Retinal pigment epithelial cell (primary cell): ENCODE measurements around the gene CCDC50.

Experiments used
- DNase-seq: peaks from one replicate; pipeline ENCODE4 v3.0.0-alpha.2; 2010; ENCODE audit warnings: low read depth
- H3K4me3 ChIP-seq: 2 replicates; pipeline ENCODE4 v1.5.1; 2011; ENCODE audit warnings: mild to moderate bottlenecking, low read length, control low read depth, moderate library complexity
- TF ChIP-seq, protein P1 (sequence below): conservative IDR thresholded peaks from 2 replicates; pipeline ENCODE4 v1.5.1; 2011; ENCODE audit warnings: low read depth, low read length, control low read depth, inconsistent platforms

The CCDC50 gene

DNA sequence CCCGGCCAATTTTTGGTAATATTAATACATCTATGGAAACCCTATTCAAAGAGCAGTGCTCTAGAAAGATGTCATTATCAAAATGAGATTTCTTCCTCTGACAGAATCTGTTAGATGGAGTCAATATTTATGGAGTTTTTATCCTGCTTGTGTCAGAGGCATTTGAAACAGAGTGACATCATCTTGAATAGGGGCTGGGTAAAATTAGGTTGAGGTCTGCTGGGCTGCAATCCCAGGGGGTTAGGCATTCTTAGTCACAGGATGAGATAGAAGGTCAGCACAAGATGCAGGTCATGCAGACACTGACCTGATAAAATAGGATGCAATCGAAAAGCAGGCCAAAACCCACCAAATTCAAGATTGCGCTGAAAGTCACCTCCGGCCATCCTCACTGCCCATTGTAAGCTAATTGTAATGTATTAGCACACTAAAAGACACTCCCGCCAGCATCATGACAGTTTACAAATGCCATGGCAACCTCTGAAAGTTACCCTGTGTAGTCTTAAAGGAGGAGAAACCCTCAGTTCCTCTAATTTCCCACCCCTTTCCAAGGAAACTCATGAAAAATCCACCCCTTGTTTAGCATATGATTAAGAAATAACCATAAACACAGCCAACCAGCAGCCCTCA, 27.3 kb upstream of the CCDC50 start:
- DNase-seq, result no peak
- no peak overlapping the region for H3K4me3 ChIP-seq
- TF ChIP-seq, protein P1, sequence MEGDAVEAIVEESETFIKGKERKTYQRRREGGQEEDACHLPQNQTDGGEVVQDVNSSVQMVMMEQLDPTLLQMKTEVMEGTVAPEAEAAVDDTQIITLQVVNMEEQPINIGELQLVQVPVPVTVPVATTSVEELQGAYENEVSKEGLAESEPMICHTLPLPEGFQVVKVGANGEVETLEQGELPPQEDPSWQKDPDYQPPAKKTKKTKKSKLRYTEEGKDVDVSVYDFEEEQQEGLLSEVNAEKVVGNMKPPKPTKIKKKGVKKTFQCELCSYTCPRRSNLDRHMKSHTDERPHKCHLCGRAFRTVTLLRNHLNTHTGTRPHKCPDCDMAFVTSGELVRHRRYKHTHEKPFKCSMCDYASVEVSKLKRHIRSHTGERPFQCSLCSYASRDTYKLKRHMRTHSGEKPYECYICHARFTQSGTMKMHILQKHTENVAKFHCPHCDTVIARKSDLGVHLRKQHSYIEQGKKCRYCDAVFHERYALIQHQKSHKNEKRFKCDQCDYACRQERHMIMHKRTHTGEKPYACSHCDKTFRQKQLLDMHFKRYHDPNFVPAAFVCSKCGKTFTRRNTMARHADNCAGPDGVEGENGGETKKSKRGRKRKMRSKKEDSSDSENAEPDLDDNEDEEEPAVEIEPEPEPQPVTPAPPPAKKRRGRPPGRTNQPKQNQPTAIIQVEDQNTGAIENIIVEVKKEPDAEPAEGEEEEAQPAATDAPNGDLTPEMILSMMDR, result no peak

DNA sequence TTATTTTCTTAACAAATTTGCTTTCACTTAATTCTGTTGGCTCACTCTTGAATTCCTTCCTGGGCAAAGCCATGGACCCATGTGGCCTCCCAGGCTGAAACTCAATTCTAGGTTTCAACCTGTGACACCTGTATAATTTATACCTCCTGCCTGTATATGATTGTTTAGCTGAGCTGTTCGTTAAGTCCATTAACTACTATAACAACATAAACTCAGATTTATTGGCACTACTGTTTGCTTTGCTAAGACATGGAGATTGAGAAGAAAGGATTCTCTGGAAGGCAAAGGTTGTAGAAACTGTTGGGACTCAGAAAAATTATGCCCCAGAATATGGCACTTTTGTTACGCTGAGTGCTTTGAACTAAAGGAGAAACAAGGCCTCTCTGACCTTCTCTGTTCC, 26.7 kb upstream of the CCDC50 start:
- TF ChIP-seq, protein P1, result no peak
- no peak overlapping the region for H3K4me3 ChIP-seq
- no peak for DNase-seq

DNA sequence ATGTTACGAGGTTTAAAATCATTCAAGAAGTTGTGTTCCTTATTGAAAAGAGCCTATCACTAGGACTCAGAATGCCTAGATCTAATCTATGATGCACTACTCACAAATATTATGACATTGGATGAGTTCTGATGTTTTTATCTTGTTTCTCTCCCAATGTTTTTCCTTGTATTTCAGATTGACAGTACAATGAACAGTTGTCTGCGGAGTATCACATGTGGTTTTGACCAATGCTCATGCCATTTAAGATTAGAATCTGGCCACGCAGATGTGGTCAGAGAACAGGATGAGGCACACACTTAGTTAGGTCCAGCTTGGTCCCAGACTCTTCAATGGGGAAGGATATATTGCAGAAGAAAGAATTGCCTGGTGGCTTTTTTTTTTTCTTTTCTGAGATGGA, 25.6 kb upstream of the CCDC50 start:
- TF ChIP-seq, protein P1, result no peak
- no peak for DNase-seq

DNA sequence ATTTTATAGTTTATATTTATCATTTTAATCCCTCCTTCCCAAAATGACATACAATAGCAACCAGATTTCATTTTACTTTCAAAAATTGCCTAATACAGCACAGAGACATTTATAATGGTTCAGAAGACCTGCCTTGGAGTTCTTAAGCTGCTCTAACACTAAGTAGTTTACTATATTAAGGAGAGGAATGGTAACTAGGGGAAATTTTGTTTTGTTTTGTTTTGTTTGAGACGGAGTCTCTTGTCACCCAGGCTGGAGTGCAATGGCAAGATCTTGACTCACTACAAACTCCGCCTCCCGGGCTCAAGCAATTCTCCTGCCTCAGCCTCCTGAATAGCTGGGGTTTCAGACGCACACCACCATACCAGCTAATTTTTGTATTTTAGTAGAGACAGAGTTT, 22.8 kb upstream of the CCDC50 start:
- no peak overlapping the region for H3K4me3 ChIP-seq
- DNase-seq, result no peak
- TF ChIP-seq, protein P1, result no peak

More for the DNA sequence above, 25.6 kb upstream of the CCDC50 start:
- H3K4me3 ChIP-seq, result no peak overlapping the region

DNA sequence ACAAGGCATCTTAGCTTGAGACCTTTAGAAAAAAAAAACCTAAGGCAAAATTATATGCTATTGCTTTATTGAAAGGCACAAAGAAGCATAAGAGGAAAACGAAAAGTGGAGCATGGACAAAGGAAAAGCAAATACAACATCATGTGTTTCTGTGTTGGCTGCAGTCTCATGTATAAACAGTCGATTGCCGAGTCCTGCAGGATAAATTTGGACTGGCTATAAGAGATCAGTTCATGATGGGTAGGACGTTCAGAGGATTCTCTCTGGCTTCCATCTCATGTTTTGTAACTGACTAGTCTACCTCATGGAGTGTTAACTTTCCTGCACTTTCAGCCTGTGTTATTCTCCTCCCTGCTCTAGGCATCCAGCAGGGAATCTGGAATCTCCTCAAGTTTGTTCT, 21.9 kb upstream of the CCDC50 start:
- no peak for DNase-seq
- TF ChIP-seq, protein P1, result no peak
- H3K4me3 ChIP-seq, result no peak overlapping the region

DNA sequence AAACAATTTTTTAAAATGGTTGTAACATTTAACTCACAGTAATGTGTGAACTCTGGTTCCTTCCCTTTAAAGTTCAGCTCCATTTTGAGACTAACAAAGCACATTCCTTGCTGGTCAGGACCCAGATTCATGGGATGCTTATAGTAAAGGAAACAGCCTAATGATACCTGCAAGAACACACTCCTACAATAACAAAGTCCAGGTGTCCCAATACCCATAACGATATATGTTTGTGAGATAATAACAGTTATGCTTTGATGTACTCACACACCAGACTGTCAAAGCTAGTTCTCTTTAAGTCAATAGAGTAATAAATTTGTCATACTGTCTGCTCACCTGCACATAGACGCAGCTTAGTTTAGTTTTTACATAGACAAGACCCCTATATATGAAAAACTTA, 15.9 kb upstream of the CCDC50 start:
- TF ChIP-seq, protein P1, result no peak
- DNase-seq, result no peak
- H3K4me3 ChIP-seq, result no peak overlapping the region

DNA sequence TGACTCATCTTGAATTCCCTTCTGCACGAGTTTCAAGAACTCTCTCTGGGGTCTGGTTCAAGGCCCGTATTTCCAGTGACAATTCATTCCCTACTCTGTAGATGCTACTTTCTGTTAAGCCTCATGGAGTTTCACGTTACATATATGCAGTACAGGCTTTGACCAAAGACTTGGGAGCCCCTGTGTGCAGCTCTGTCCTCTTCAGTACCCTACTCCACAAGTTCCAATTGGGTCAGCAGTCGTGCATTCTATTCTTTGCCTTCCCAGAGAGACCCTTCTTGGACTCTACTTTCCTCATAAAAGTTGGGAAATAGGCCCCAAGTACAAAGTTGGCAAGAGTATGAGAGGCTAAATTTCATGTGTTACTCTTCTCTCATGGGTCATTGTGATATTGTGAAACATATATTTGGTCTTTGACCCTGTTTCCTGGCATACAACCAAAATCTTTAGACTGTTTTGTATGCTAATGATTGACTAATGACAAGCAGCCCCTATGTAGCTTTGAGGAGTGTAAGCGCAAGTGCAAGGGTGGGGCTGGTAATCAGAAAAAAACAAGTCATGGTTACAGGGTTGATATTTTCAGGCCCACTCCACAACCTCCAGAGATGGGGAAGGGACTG, 15.0 kb upstream of the CCDC50 start:
- H3K4me3 ChIP-seq, result no peak overlapping the region
- TF ChIP-seq, protein P1, result no peak
- no peak for DNase-seq
